D721Med (cell line): ENCODE data around the gene CCSAP.

ENCODE experiments used
- DNase-seq: peaks from one replicate; pipeline ENCODE4 v3.0.0; 2011; ENCODE audit warnings: low spot score; ENCODE audit not compliant: insufficient read length
- FAIRE-seq: peaks from 2 replicates; lab custom pipeline; 2011; peaks lifted over from hg19 to GRCh38; lab: Jason Lieb, UNC
- CTCF ChIP-seq: IDR thresholded peaks from 2 replicates; pipeline ENCODE4 v1.5.1; 2012; ENCODE audit warnings: mild to moderate bottlenecking, control low read depth; ENCODE audit not compliant: insufficient read depth; ENCODE audit errors: missing control alignments

Gene CCSAP

GRCh38 chr1:229278120-229278741, 64.6 kb downstream of the CCSAP start:
- DNase-seq (no peak), FAIRE-seq (no peak)
- TF ChIP-seq CTCF, result no peak

- FAIRE-seq, result no peak
- no peak for TF ChIP-seq CTCF
- no peak for DNase-seq
Measured at GRCh38 chr1:229275005-229275404, 67.8 kb downstream of the CCSAP start.

GRCh38 chr1:229273507-229274232, 69.2 kb downstream of the CCSAP start:
- FAIRE-seq, result no peak
- TF ChIP-seq CTCF, result no peak
- no peak for DNase-seq

GRCh38 chr1:229272164-229273158, 70.4 kb downstream of the CCSAP start:
- DNase-seq, result no peak
- FAIRE-seq, result peak; percentile 6
- TF ChIP-seq CTCF, result no peak

- FAIRE-seq, result no peak
- TF ChIP-seq CTCF, result no peak
- DNase-seq, result no peak
Measured at GRCh38 chr1:229271448-229272159, 71.2 kb downstream of the CCSAP start.
